Forelimb muscle (tissue), 1 donor: ENCODE results near the gene RPL22. TPM values are rescaled to one million over a fixed set of nuclear protein-coding genes. Genes with fewer than 3 reads are reported as not detected.

ENCODE experiments used
- polyA plus RNA-seq: library from polyadenylated mRNA; unstranded; fragments of 120-200 nt; gene quantifications from one replicate; pipeline ENCODE4 v1.2.1, GENCODE V29; 2013; ENCODE audit not compliant: insufficient read length

The RPL22 gene
- polyA plus RNA-seq, 1 donor = 687 TPM

Other genes starting within 250 kb of the RPL22 start
- 4.1 TPM for gene NPHP4, start 207.2 kb downstream of the RPL22 start, polyA plus RNA-seq
- 4.1 TPM for gene KCNAB2, start 153.7 kb downstream of the RPL22 start, polyA plus RNA-seq
- gene CHD5, start 19.3 kb downstream of the RPL22 start, polyA plus RNA-seq = 0.14 TPM
- 28.1 TPM for gene RNF207, start 6.5 kb upstream of the RPL22 start, polyA plus RNA-seq
- gene ICMT, start 36.4 kb upstream of the RPL22 start, polyA plus RNA-seq = 37.6 TPM
- not detected for gene HES3, start 44.6 kb upstream of the RPL22 start, polyA plus RNA-seq
- 17.2 TPM for gene GPR153, start 61.5 kb upstream of the RPL22 start, polyA plus RNA-seq
- 13.4 TPM for gene ACOT7, start 194.2 kb upstream of the RPL22 start, polyA plus RNA-seq
- not detected for gene HES2, start 220.3 kb upstream of the RPL22 start, polyA plus RNA-seq
- gene ESPN, start 225.2 kb upstream of the RPL22 start, polyA plus RNA-seq = 3.0 TPM